Tibial nerve (tissue), 4 donors: Measurements from ENCODE around the gene CHTF8. TPM values are rescaled to one million over a fixed set of nuclear protein-coding genes. Genes with fewer than 3 reads are reported as not detected.

Experiments
- DNase-seq, 2 donors: peaks; one replicate each; pipeline ENCODE4 v3.0.0-alpha.2; 2019; ENCODE audit warnings: low spot score in 2 of 2
- H3K27ac ChIP-seq, 4 donors: fragments of 200-600 bp; sonication (generic) in 3 of 4; one replicate each; pipeline ENCODE4 v1.5.1; 2017 to 2019; ENCODE audit warnings: mild to moderate bottlenecking in 1 of 4
- H3K27me3 ChIP-seq, 2 donors: fragments of 200-600 bp; sonication (generic) in 1 of 2; one replicate each; pipeline versions ENCODE4 v1.5.1 to v1.6.0; 2017 to 2019
- H3K36me3 ChIP-seq, 3 donors: fragments of 200-600 bp; sonication (generic); one replicate each; pipeline ENCODE4 v1.5.1; 2018 to 2019
- H3K4me1 ChIP-seq, 4 donors: fragments of 200-600 bp; sonication (generic) in 3 of 4; one replicate each; pipeline ENCODE4 v1.5.1; 2017 to 2019
- H3K4me3 ChIP-seq, 4 donors: fragments of 200-600 bp; sonication (generic) in 3 of 4; one replicate each; pipeline ENCODE4 v1.5.1; 2017 to 2019; ENCODE audit warnings: mild to moderate bottlenecking in 1 of 4, moderate library complexity in 1 of 4
- H3K9me3 ChIP-seq, 4 donors: fragments of 200-600 bp; sonication (generic) in 3 of 4; one replicate each; pipeline ENCODE4 v1.5.1; 2017 to 2019
- EP300 ChIP-seq, 2 donors: sonication (generic); formaldehyde crosslinking; IDR thresholded peaks; one replicate each; pipeline ENCODE4 v1.6.1; 2017; ENCODE audit warnings: antibody characterized with exemption in 2 of 2, mild to moderate bottlenecking in 1 of 2
- POLR2A ChIP-seq, 2 donors: fragments of 450-650 bp; IDR thresholded peaks; one replicate each; pipeline ENCODE4 v1.6.1; 2017; ENCODE audit warnings: antibody characterized with exemption in 2 of 2, mild to moderate bottlenecking in 2 of 2, moderate library complexity in 2 of 2
- WGBS, 2 donors: methylation state at CpG; one replicate each; pipeline ENCODE4 v1.1.5; 2018; 5-methylcytosine and 5-hydroxymethylcytosine counted together
- total RNA-seq, 4 donors: library from RNA; depleted of rRNA; stranded (reverse); fragments of >200 nt; gene quantifications; one replicate each; pipeline ENCODE4 v1.1.0, GENCODE V29; 2016
- TF ChIP-seq, protein P1 (sequence below), 5 experiments: fragments of 200-600 bp in 3 of 5; fragments of 450-650 bp in 2 of 5; sonication (generic) in 3 of 5; IDR thresholded peaks; one replicate each; pipeline ENCODE4 v1.5.1; 2016 to 2019; ENCODE audit warnings: antibody characterized with exemption in 5 of 5, mild to moderate bottlenecking in 3 of 5, moderate library complexity in 2 of 5

Gene CHTF8
- total RNA-seq, 4 donors from 2014 or later, result 58.8 to 99.0 (median 76.5) TPM

DNA sequence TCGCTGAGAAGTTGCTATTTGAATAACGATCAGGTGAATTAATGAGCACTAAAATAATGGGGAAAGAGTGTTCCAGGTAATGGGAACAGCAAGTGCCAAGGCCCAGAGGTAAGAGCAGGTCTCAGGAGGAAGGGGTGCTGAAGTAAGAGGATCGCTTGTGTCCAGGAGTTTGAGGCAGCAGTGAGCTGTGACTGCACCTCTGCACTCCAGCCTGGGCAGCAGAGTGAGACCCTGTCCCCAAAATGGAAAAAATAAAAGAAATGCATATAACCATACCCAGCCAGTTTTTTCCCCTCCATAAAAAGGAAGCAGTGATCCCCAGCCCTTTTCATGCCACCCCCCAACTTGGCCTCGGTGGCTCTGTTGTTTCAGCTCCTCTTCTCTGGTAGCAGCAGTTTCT lies 43.7 kb downstream of the CHTF8 start:
- TF ChIP-seq, protein P1, sequence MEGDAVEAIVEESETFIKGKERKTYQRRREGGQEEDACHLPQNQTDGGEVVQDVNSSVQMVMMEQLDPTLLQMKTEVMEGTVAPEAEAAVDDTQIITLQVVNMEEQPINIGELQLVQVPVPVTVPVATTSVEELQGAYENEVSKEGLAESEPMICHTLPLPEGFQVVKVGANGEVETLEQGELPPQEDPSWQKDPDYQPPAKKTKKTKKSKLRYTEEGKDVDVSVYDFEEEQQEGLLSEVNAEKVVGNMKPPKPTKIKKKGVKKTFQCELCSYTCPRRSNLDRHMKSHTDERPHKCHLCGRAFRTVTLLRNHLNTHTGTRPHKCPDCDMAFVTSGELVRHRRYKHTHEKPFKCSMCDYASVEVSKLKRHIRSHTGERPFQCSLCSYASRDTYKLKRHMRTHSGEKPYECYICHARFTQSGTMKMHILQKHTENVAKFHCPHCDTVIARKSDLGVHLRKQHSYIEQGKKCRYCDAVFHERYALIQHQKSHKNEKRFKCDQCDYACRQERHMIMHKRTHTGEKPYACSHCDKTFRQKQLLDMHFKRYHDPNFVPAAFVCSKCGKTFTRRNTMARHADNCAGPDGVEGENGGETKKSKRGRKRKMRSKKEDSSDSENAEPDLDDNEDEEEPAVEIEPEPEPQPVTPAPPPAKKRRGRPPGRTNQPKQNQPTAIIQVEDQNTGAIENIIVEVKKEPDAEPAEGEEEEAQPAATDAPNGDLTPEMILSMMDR (IDR thresholded peaks at IDR 0.05), result no peak
- no peak for TF ChIP-seq POLR2A (IDR thresholded peaks at IDR 0.05)

GRCh38 chr16:69087161-69087581 lies 45.2 kb downstream of the CHTF8 start:
- H3K27me3 ChIP-seq, result no peaks in the 10 kb centered on the region
- H3K36me3 ChIP-seq, result peaks cover 0 to 52% (median 6%) of the 10 kb centered on the region in 3 donors
- 65 to 74% methylated on average over 3 of the region's 3 CpGs for WGBS, 2 donors
- DNase-seq, result no peak
- TF ChIP-seq, protein P1 (IDR thresholded peaks at IDR 0.05), result no peak
- TF ChIP-seq EP300 (IDR thresholded peaks at IDR 0.05) (no peak), POLR2A (IDR thresholded peaks at IDR 0.05) (no peak)
- H3K27ac ChIP-seq, result no peak overlapping the region
- peaks cover 0 to 5% (median 0%) of the 10 kb centered on the region in 4 donors for H3K4me1 ChIP-seq
- no peak overlapping the region for H3K4me3 ChIP-seq
- no peaks in the 10 kb centered on the region for H3K9me3 ChIP-seq

More for the DNA sequence above, 43.7 kb downstream of the CHTF8 start:
- WGBS, 2 donors, result 82 to 85% methylated on average over 4 of the region's 4 CpGs
- Histone ChIP-seq H3K36me3 (peaks cover 0 to 39% (median 6%) of the 10 kb centered on the region in 3 donors), H3K27me3 (no peaks in the 10 kb centered on the region), H3K4me3 (no peak overlapping the region), H3K4me1 (peaks cover 0 to 5% (median 0%) of the 10 kb centered on the region in 4 donors), H3K9me3 (no peaks in the 10 kb centered on the region), H3K27ac (no peak overlapping the region)
- DNase-seq, result no peak

DNA sequence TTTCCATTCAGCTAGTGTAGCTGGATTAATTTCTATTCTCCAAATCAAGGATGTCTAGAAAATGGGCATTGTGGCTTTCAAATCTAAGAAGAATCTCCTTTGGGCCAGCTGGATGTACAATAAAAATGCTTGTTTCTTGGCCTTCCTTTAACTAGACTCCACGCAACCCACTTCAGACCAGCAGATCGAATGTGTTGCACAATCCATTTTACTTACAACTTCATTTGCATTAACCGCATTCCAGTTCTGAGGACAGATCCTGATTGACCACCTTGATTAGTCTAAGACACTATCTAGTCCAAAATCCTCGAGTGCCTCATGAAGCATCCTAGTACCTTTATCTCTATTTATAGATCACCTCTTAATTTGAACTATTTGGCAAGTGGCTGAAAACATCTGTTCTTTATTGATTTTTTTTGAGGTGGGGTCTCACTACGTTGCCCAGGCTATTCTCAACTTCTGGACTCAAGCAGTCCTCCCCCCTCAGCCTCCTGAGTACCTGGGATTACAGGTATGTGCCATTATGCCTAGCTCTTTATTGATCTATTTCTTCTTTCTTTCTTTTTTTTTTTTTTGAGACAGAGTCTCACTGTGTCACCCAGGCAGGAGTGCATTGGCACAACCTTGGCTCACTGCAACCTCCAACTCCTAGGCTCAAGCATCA lies 47.2 kb downstream of the CHTF8 start:
- no peak for TF ChIP-seq EP300 (IDR thresholded peaks at IDR 0.05)
- TF ChIP-seq POLR2A (IDR thresholded peaks at IDR 0.05), result no peak
- TF ChIP-seq, protein P1 (IDR thresholded peaks at IDR 0.05), result no peak
- Histone ChIP-seq H3K9me3 (no peaks in the 10 kb centered on the region), H3K4me3 (no peak overlapping the region), H3K27me3 (no peaks in the 10 kb centered on the region), H3K36me3 (peaks cover 0 to 58% (median 6%) of the 10 kb centered on the region in 3 donors), H3K4me1 (peaks cover 0 to 5% (median 0%) of the 10 kb centered on the region in 4 donors), H3K27ac (no peak overlapping the region)
- WGBS, 2 donors, result 87 to 91% methylated on average over 5 of the region's 5 CpGs
- no peak for DNase-seq

DNA sequence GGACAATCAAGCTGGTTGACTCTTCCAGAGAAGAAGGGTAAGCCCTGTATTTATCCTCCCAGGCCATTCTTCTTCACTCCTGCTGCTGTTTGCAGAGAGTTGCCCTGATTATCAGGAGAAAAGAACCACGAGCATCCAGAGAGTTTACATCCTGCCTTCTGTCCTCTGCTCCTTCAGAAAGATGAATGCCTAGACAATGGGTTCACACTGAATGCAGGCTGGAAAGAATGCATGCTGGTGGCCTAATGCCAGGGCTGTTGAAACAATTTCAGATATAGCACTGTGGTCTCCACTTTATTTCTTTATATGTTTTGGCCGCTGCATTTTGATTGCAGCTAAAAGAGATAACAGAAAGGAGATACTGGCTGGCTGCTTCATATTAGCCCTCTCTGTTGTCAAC lies 48.1 kb downstream of the CHTF8 start:
- Histone ChIP-seq H3K4me3 (no peak overlapping the region), H3K36me3 (peaks cover 0 to 58% (median 6%) of the 10 kb centered on the region in 3 donors), H3K9me3 (no peaks in the 10 kb centered on the region), H3K4me1 (peaks cover 0 to 2% (median 0%) of the 10 kb centered on the region in 4 donors), H3K27ac (no peak overlapping the region), H3K27me3 (no peaks in the 10 kb centered on the region)
- DNase-seq, result no peak
- 60 to 66% methylated on average over 2 of the region's 2 CpGs for WGBS, 2 donors
- TF ChIP-seq, protein P1 (IDR thresholded peaks at IDR 0.05), result no peak
- TF ChIP-seq POLR2A (IDR thresholded peaks at IDR 0.05) (no peak), EP300 (IDR thresholded peaks at IDR 0.05) (no peak)

- TF ChIP-seq POLR2A (IDR thresholded peaks at IDR 0.05) (no peak), EP300 (IDR thresholded peaks at IDR 0.05) (no peak)
- TF ChIP-seq, protein P1 (IDR thresholded peaks at IDR 0.05), result no peak
- Histone ChIP-seq H3K27ac (no peak overlapping the region), H3K9me3 (no peaks in the 10 kb centered on the region), H3K4me3 (no peak overlapping the region), H3K27me3 (no peaks in the 10 kb centered on the region), H3K4me1 (no peaks in the 10 kb centered on the region), H3K36me3 (peaks cover 0 to 58% (median 6%) of the 10 kb centered on the region in 3 donors)
- DNase-seq, result no peak
- WGBS, 2 donors, result 90 to 91% methylated on average over 13 to 14 of the region's 16 CpGs
These were observed 49.0 kb downstream of the CHTF8 start for GRCh38 chr16:69083306-69083941.
